ENCODE data around the gene KATNA1.

Gene KATNA1

GRCh38 chr6:149608381-149608982, 40.0 kb downstream of the KATNA1 start:
- no peak for DNase-seq

- DNase-seq, result no peak
Observed at GRCh38 chr6:149600508-149600907, 48.0 kb downstream of the KATNA1 start.

- no peak for DNase-seq
Observed at GRCh38 chr6:149593408-149593807, 55.1 kb downstream of the KATNA1 start.

- no peak for DNase-seq
Observed at GRCh38 chr6:149592983-149593382, 55.5 kb downstream of the KATNA1 start.

- DNase-seq, result no peak
Observed at GRCh38 chr6:149586149-149586548, 62.4 kb downstream of the KATNA1 start.

- DNase-seq, result no peak
Observed at GRCh38 chr6:149581349-149581748, 67.2 kb downstream of the KATNA1 start.

GRCh38 chr6:149580880-149581279, 67.6 kb downstream of the KATNA1 start:
- DNase-seq, result no peak

- no peak for DNase-seq
Observed at GRCh38 chr6:149567945-149568585, 80.4 kb downstream of the KATNA1 start.

GRCh38 chr6:149567194-149567586, 81.3 kb downstream of the KATNA1 start:
- no peak for DNase-seq

- DNase-seq, result peak in 1 of 2 experiments; percentile 24
Observed at GRCh38 chr6:149566410-149567193, 81.9 kb downstream of the KATNA1 start.

GRCh38 chr6:149565527-149566409, 82.7 kb downstream of the KATNA1 start, which contains the start of gene GINM1:
Gene GINM1, plus strand, starts transcription at chr6:149566375. Its CDS starts 40 bp downstream, at chr6:149566415.
- peak; percentile 93 to 96 for DNase-seq

GRCh38 chr6:149563928-149564325, 84.6 kb downstream of the KATNA1 start:
- no peak for DNase-seq

- no peak for DNase-seq
Observed at GRCh38 chr6:149563203-149563927, 85.1 kb downstream of the KATNA1 start.

GRCh38 chr6:149560736-149561135, 87.8 kb downstream of the KATNA1 start:
- DNase-seq, result peak; percentile 27 to 42

GRCh38 chr6:149559389-149559788, 89.1 kb downstream of the KATNA1 start:
- DNase-seq, result no peak

GRCh38 chr6:149558029-149558428, 90.5 kb downstream of the KATNA1 start:
- DNase-seq, result no peak

GRCh38 chr6:149551920-149552319, 96.6 kb downstream of the KATNA1 start:
- DNase-seq, result no peak

- DNase-seq, result peak; percentile 91 to 95
Observed at GRCh38 chr6:149545754-149546471, 102.6 kb downstream of the KATNA1 start, which contains the start of gene PPIL4. Gene PPIL4, minus strand, starts transcription at chr6:149546043. Its CDS starts 38 bp downstream, at chr6:149546005.

GRCh38 chr6:149545258-149545753, 103.2 kb downstream of the KATNA1 start:
- peak; percentile 74 to 89 for DNase-seq

All from AML-193 (cell line).